ENCODE measurements around the gene NFS1.
"Not testable (repeated sequence)": the region's sequence is repeated elsewhere in the genome, so short reads cannot be mapped to it uniquely, and the experiment has no call there.

The NFS1 gene

GRCh38 chr20:35708502-35708901 lies 9.3 kb upstream of the NFS1 start:
- Histone ChIP-seq H3K27me3 (ENCODE audit: low read depth, low read length) (no peaks in the 10 kb centered on the region), H3K4me3 (ENCODE audit: low read length) (no peak overlapping the region), H3K4me2 (ENCODE audit: low read length) (no peak overlapping the region), H2AFZ (ENCODE audit: low read depth, low read length) (no peak overlapping the region), H3K36me3 (replicated peaks; ENCODE audit: low read depth, low read length) (peaks cover 78% of the 10 kb centered on the region), H3K4me1 (ENCODE audit: low read length) (peaks cover 23% of the 10 kb centered on the region), H3K27ac (ENCODE audit: low read length) (no peak overlapping the region), H3K79me2 (ENCODE audit: low read length) (peaks cover 74% of the 10 kb centered on the region), H3K9me3 (ENCODE audit: insufficient read depth, low read length) (no peaks in the 10 kb centered on the region), H3K9ac (ENCODE audit: low read length) (no peak overlapping the region), H4K20me1 (ENCODE audit: insufficient read depth, low read length) (peaks cover 78% of the 10 kb centered on the region)
- TF ChIP-seq CTCF (IDR thresholded peaks at IDR 0.05; ENCODE audit: low read depth, low read length) (no peak), EZH2phosphoT487 (IDR thresholded peaks at IDR 0.05; ENCODE audit: low read depth) (no peak)

- peaks cover 71% of the 10 kb centered on the region for H4K20me1 ChIP-seq (ENCODE audit: insufficient read depth, low read length)
- H3K4me3 ChIP-seq (ENCODE audit: low read length); H3K27me3 ChIP-seq (ENCODE audit: low read depth, low read length): not testable (repeated sequence)
Observed at GRCh38 chr20:35706591-35707529, 7.7 kb upstream of the NFS1 start.

GRCh38 chr20:35705894-35706293 lies 6.7 kb upstream of the NFS1 start:
- peaks cover 55% of the 10 kb centered on the region for H3K79me2 ChIP-seq (ENCODE audit: low read length)

More at GRCh38 chr20:35706591-35707529, 7.7 kb upstream of the NFS1 start:
- Histone ChIP-seq H3K79me2 (ENCODE audit: low read length) (peaks cover 59% of the 10 kb centered on the region), H3K36me3 (replicated peaks; ENCODE audit: low read depth, low read length) (peaks cover 80% of the 10 kb centered on the region)
- H3K4me2 ChIP-seq (ENCODE audit: low read length); H3K27ac ChIP-seq (ENCODE audit: low read length); H3K9me3 ChIP-seq (ENCODE audit: insufficient read depth, low read length); H3K4me1 ChIP-seq (ENCODE audit: low read length); H2AFZ ChIP-seq (ENCODE audit: low read depth, low read length); H3K9ac ChIP-seq (ENCODE audit: low read length): not testable (repeated sequence)

GRCh38 chr20:35704514-35705261 lies 5.5 kb upstream of the NFS1 start:
- peaks cover 49% of the 10 kb centered on the region for H4K20me1 ChIP-seq (ENCODE audit: insufficient read depth, low read length)
- TF ChIP-seq EZH2phosphoT487 (IDR thresholded peaks at IDR 0.05; ENCODE audit: low read depth) (no peak), CTCF (IDR thresholded peaks at IDR 0.05; ENCODE audit: low read depth, low read length) (no peak)
- no peak overlapping the region for H3K4me3 ChIP-seq (ENCODE audit: low read length)
- H3K9me3 ChIP-seq (ENCODE audit: insufficient read depth, low read length), result no peaks in the 10 kb centered on the region
- H3K4me1 ChIP-seq (ENCODE audit: low read length), result peaks cover 10% of the 10 kb centered on the region
- H3K27me3 ChIP-seq (ENCODE audit: low read depth, low read length), result no peaks in the 10 kb centered on the region
- peaks cover 55% of the 10 kb centered on the region for H3K79me2 ChIP-seq (ENCODE audit: low read length)
- no peak overlapping the region for H3K27ac ChIP-seq (ENCODE audit: low read length)
- peaks cover 62% of the 10 kb centered on the region for H3K36me3 ChIP-seq (replicated peaks; ENCODE audit: low read depth, low read length)
- H3K4me2 ChIP-seq (ENCODE audit: low read length), result no peak overlapping the region
- no peak overlapping the region for H3K9ac ChIP-seq (ENCODE audit: low read length)
- H2AFZ ChIP-seq (ENCODE audit: low read depth, low read length), result no peak overlapping the region

More at GRCh38 chr20:35705894-35706293, 6.7 kb upstream of the NFS1 start:
- H3K4me3 ChIP-seq (ENCODE audit: low read length); H3K9me3 ChIP-seq (ENCODE audit: insufficient read depth, low read length); H3K4me1 ChIP-seq (ENCODE audit: low read length); H3K27me3 ChIP-seq (ENCODE audit: low read depth, low read length); H3K9ac ChIP-seq (ENCODE audit: low read length); H3K4me2 ChIP-seq (ENCODE audit: low read length); H2AFZ ChIP-seq (ENCODE audit: low read depth, low read length); H3K27ac ChIP-seq (ENCODE audit: low read length): not testable (repeated sequence)
- peaks cover 73% of the 10 kb centered on the region for H3K36me3 ChIP-seq (replicated peaks; ENCODE audit: low read depth, low read length)
- H4K20me1 ChIP-seq (ENCODE audit: insufficient read depth, low read length), result peaks cover 61% of the 10 kb centered on the region
